A549 (cell line): Measurements from ENCODE around the gene ITGA8. TPM values are rescaled to one million over a fixed set of nuclear protein-coding genes. Genes with fewer than 3 reads are reported as not detected.
"Not testable (repeated sequence)": the region's sequence is repeated elsewhere in the genome, so short reads cannot be mapped to it uniquely, and the experiment has no call there.

Experiments used
- ATAC-seq, 2 experiments: fragments of 200-7000 bp in 1 of 2; fragments of >200 bp in 1 of 2; cut with Nextera tagmentation in 1 of 2; cut with Tn5 transposase in 1 of 2; 3 replicates each; pipeline versions ENCODE4 v1.8.0 to v1.9.1; 2018 to 2020; ENCODE audit warnings: mild to moderate bottlenecking in 1 of 2, moderate library complexity in 1 of 2
- CTCF ChIA-PET: fragments of 300-600 bp; sonication (Branson Sonifier 250); formaldehyde crosslinking; extraction: SDS; loops from one replicate; lab custom pipeline; 2021; ENCODE audit warnings: antibody characterized with exemption, inconsistent platforms; lab: Yijun Ruan, JAX
- POLR2A ChIA-PET: fragments of 350-600 bp; formaldehyde crosslinking; extraction: SDS; loops from one replicate; lab custom pipeline; 2021; ENCODE audit warnings: antibody characterized with exemption, inconsistent platforms; lab: Yijun Ruan, JAX
- DNase-seq, 2 experiments: peaks; one replicate each; pipeline versions ENCODE4 v3.0.0 to v3.0.0-alpha.2; 2011 to 2016; ENCODE audit warnings: low read depth in 1 of 2, low spot score in 1 of 2
- FAIRE-seq: peaks from 2 replicates; lab custom pipeline; 2011; peaks lifted over from hg19 to GRCh38; lab: Jason Lieb, UNC
- H3K27ac ChIP-seq, 2 experiments: fragments of >200 bp; sonication (Bioruptor Twin); formaldehyde crosslinking; 3 replicates each; pipeline ENCODE4 v1.5.1; 2016 to 2017
- H3K4me1 ChIP-seq: fragments of >200 bp; sonication (Bioruptor Twin); formaldehyde crosslinking; 3 replicates; pipeline ENCODE4 v1.6.1; 2016
- H3K4me2 ChIP-seq: fragments of >200 bp; sonication (Bioruptor Twin); formaldehyde crosslinking; 3 replicates; pipeline ENCODE4 v1.6.1; 2016
- H3K4me3 ChIP-seq: fragments of >200 bp; sonication (Bioruptor Twin); formaldehyde crosslinking; 3 replicates; pipeline ENCODE4 v1.5.1; 2016
- H3K9me3 ChIP-seq: fragments of >200 bp; sonication (Bioruptor Twin); formaldehyde crosslinking; 3 replicates; pipeline ENCODE4 v1.6.1; 2016
- CBX2 ChIP-seq: fragments of 200-600 bp; sonication (generic); IDR thresholded peaks from 2 replicates; pipeline ENCODE4 v1.6.1; 2016; ENCODE audit warnings: low read depth, mild to moderate bottlenecking, borderline replicate concordance
- CBX8 ChIP-seq: fragments of 200-600 bp; sonication (generic); IDR thresholded peaks from 2 replicates; pipeline ENCODE4 v1.6.1; 2016
- CHD4 ChIP-seq: fragments of 200-600 bp; sonication (generic); IDR thresholded peaks from 2 replicates; pipeline ENCODE4 v1.6.1; 2016; ENCODE audit warnings: antibody characterized with exemption, mild to moderate bottlenecking, borderline replicate concordance
- CTCF ChIP-seq: fragments of >200 bp; sonication (Bioruptor Twin); formaldehyde crosslinking; IDR thresholded peaks from 3 replicates; pipeline ENCODE4 v1.5.1; 2016
- EHF ChIP-seq: fragments of 250-450 bp; sonication (Bioruptor Pico); IDR thresholded peaks from 2 replicates; pipeline ENCODE4 v1.5.0; 2020; ENCODE audit warnings: mild to moderate bottlenecking
- ELK1 ChIP-seq: fragments of 150-350 bp; IDR thresholded peaks from 2 replicates; pipeline ENCODE4 v1.6.1; 2014; ENCODE audit warnings: low read depth, mild to moderate bottlenecking, low read length
- FOSB ChIP-seq: fragments of 250-450 bp; sonication (Bioruptor Pico); IDR thresholded peaks from 2 replicates; pipeline ENCODE4 v1.5.0; 2020; ENCODE audit warnings: mild to moderate bottlenecking, moderate library complexity
- FOSL2 ChIP-seq, 2 experiments: fragments of 450-650 bp in 1 of 2; fragments of >200 bp in 1 of 2; sonication (Bioruptor Twin) in 1 of 2; formaldehyde crosslinking; IDR thresholded peaks; 2 replicates each; pipeline versions ENCODE4 v1.5.0 to v1.6.1; 2016 to 2020; ENCODE audit warnings: mild to moderate bottlenecking in 1 of 2, moderate library complexity in 1 of 2
- FOXS1 ChIP-seq: fragments of 250-450 bp; sonication (Bioruptor Pico); IDR thresholded peaks from 2 replicates; pipeline ENCODE4 v1.5.0; 2020; ENCODE audit warnings: mild to moderate bottlenecking, moderate library complexity
- HES2 ChIP-seq: fragments of >200 bp; sonication (Bioruptor Twin); formaldehyde crosslinking; IDR thresholded peaks from 2 replicates; pipeline ENCODE4 v1.6.1; 2016
- HEYL ChIP-seq: fragments of 250-450 bp; sonication (Bioruptor Pico); IDR thresholded peaks from 2 replicates; pipeline ENCODE4 v1.8.0; 2021; ENCODE audit warnings: mild to moderate bottlenecking, moderate library complexity
- HOXB13 ChIP-seq: fragments of 250-450 bp; sonication (Bioruptor Pico); IDR thresholded peaks from 2 replicates; pipeline ENCODE4 v1.5.0; 2020; ENCODE audit warnings: low read depth, mild to moderate bottlenecking, moderate library complexity
- HOXB5 ChIP-seq: fragments of 250-450 bp; sonication (Bioruptor Pico); IDR thresholded peaks from 2 replicates; pipeline ENCODE4 v1.5.0; 2020; ENCODE audit warnings: mild to moderate bottlenecking, moderate library complexity
- JUN ChIP-seq, 2 experiments: fragments of >200 bp; sonication (Bioruptor Twin); formaldehyde crosslinking; IDR thresholded peaks; 2 replicates in 1 of 2; 3 replicates in 1 of 2; pipeline ENCODE4 v1.6.1; 2016 to 2017
- KDM5A ChIP-seq: fragments of 200-600 bp; sonication (generic); IDR thresholded peaks from 2 replicates; pipeline ENCODE4 v1.6.1; 2016; ENCODE audit warnings: antibody characterized with exemption, mild to moderate bottlenecking
- MAZ ChIP-seq: fragments of 150-350 bp; IDR thresholded peaks from 2 replicates; pipeline ENCODE4 v1.6.1; 2014; ENCODE audit warnings: antibody characterized with exemption, low read depth, low read length, borderline replicate concordance
- MYC ChIP-seq: IDR thresholded peaks from 2 replicates; pipeline ENCODE4 v1.6.1; 2012; ENCODE audit warnings: mild to moderate bottlenecking, inconsistent platforms, low read length, improper control_type of control experiment, borderline replicate concordance
- NFE2L2 ChIP-seq: fragments of 150-350 bp; conservative IDR thresholded peaks from 2 replicates; pipeline ENCODE4 v1.6.1; 2014; ENCODE audit warnings: low read length
- NPAS2 ChIP-seq: fragments of 250-450 bp; sonication (Bioruptor Pico); IDR thresholded peaks from 2 replicates; pipeline ENCODE4 v1.8.0; 2022; ENCODE audit warnings: mild to moderate bottlenecking, moderate library complexity, borderline replicate concordance
- RAD21 ChIP-seq, 2 experiments: fragments of >200 bp in 1 of 2; sonication (Bioruptor Twin) in 1 of 2; formaldehyde crosslinking in 1 of 2; IDR thresholded peaks in 1 of 2; conservative IDR thresholded peaks in 1 of 2; 2 replicates in 1 of 2; 3 replicates in 1 of 2; pipeline ENCODE4 v1.6.1; 2012 to 2018; ENCODE audit warnings: inconsistent platforms in 1 of 2
- REST ChIP-seq: fragments of 200-600 bp; sonication (generic); IDR thresholded peaks from 2 replicates; pipeline ENCODE4 v1.6.1; 2016; ENCODE audit warnings: antibody characterized with exemption, mild to moderate bottlenecking, moderate library complexity
- SMC3 ChIP-seq: fragments of >200 bp; sonication (Bioruptor Twin); formaldehyde crosslinking; IDR thresholded peaks from 3 replicates; pipeline ENCODE4 v1.6.1; 2018; ENCODE audit warnings: inconsistent platforms
- ZSCAN20 ChIP-seq: fragments of 250-450 bp; sonication (Bioruptor Pico); IDR thresholded peaks from 2 replicates; pipeline ENCODE4 v1.8.0; 2022; ENCODE audit warnings: mild to moderate bottlenecking, moderate library complexity
- WGBS: methylation state at CpG from one replicate; pipeline ENCODE4 v1.1.6; 2017; ENCODE audit errors: missing lambda C conversion rate; 5-methylcytosine and 5-hydroxymethylcytosine counted together
- polyA plus RNA-seq, 4 experiments: library from polyadenylated mRNA; depleted of rRNA in 3 of 4; stranded (reverse); fragments of >200 nt; fragmentation: RNase III in 1 of 4; extraction: RNeasy Plus Mini Kit Qiagen cat#74134 plus additional on column Dnase treatment in 1 of 4; gene quantifications; 2 replicates in 3 of 4; 3 replicates in 1 of 4; pipeline ENCODE4 v1.2.3, GENCODE V29; 2011 to 2017

Gene ITGA8
- polyA plus RNA-seq, 2 of the 4 experiments (the other 2 are of a cell fraction), result 0.12 TPM; not detected in 1

GRCh38 chr10:15478429-15478828 is 241.3 kb downstream of the ITGA8 start (continued):
- TF ChIP-seq REST (no peak), CHD4 (no peak), MYC (no peak), HES2 (no peak), EHF (CRISPR knock-in tag) (no peak), NFE2L2 (no peak), CBX2 (no peak), HEYL (CRISPR knock-in tag) (no peak), JUN (IDR thresholded peaks at IDR 0.05) (no peak), SMC3 (no peak), CBX8 (no peak)
- TF ChIP-seq, all 56 proteins: peak for 0

GRCh38 chr10:15476337-15476736 is 243.4 kb downstream of the ITGA8 start:
- CTCF ChIA-PET, result interaction anchor here (0.5 to 0.7 kb wide), 3 partner anchors 77 to 842 kb away, joined by 3 read pairs; no protein-coding TSS in a partner anchor
- WGBS, result 86% methylated on average over 4 of the region's 4 CpGs

GRCh38 chr10:15475439-15475838 is 244.3 kb downstream of the ITGA8 start:
- H3K27ac ChIP-seq, ATAC-seq, FAIRE-seq, DNase-seq, H3K4me2 ChIP-seq, H3K4me1 ChIP-seq, H3K9me3 ChIP-seq, H3K4me3 ChIP-seq, POLR2A ChIA-PET: not testable (repeated sequence)
- CTCF ChIA-PET, result interaction anchor here (0.7 kb wide), 1 partner anchor 78 kb away, joined by 3 read pairs; no protein-coding TSS in a partner anchor

More at GRCh38 chr10:15476337-15476736, 243.4 kb downstream of the ITGA8 start:
- Histone ChIP-seq H3K4me2 (no peak overlapping the region), H3K27ac (no peak overlapping the region), H3K9me3 (no peaks in the 10 kb centered on the region), H3K4me3 (no peak overlapping the region), H3K4me1 (no peaks in the 10 kb centered on the region)
- no peak for FAIRE-seq
- TF ChIP-seq FOSB (CRISPR knock-in tag) (no peak), MAZ (no peak), CTCF (no peak), CBX2 (no peak), FOXS1 (no peak), KDM5A (no peak), ELK1 (no peak), HOXB13 (CRISPR knock-in tag) (no peak), HOXB5 (CRISPR knock-in tag) (no peak), ZSCAN20 (CRISPR knock-in tag) (no peak), RAD21 (conservative IDR thresholded peaks at IDR 0.05 in 1 of 2, IDR thresholded peaks at IDR 0.05 in 1 of 2) (no peak), NFE2L2 (no peak), NPAS2 (CRISPR knock-in tag) (no peak), FOSL2 (IDR thresholded peaks at IDR 0.05) (no peak), FOSL2 (CRISPR knock-in tag; IDR thresholded peaks at IDR 0.05) (no peak), CHD4 (no peak)
- POLR2A ChIA-PET, result no interaction called here
- no peak for ATAC-seq
- DNase-seq, result no peak
